ENCODE measurements around the gene ZBTB16. TPM values are rescaled to one million over a fixed set of nuclear protein-coding genes. Genes with fewer than 3 reads are reported as not detected.

The ZBTB16 gene
- total and polyA plus RNA-seq, 3 donors from 2014 or later = 11.4 to 88.5 (median 51.5) TPM

DNA sequence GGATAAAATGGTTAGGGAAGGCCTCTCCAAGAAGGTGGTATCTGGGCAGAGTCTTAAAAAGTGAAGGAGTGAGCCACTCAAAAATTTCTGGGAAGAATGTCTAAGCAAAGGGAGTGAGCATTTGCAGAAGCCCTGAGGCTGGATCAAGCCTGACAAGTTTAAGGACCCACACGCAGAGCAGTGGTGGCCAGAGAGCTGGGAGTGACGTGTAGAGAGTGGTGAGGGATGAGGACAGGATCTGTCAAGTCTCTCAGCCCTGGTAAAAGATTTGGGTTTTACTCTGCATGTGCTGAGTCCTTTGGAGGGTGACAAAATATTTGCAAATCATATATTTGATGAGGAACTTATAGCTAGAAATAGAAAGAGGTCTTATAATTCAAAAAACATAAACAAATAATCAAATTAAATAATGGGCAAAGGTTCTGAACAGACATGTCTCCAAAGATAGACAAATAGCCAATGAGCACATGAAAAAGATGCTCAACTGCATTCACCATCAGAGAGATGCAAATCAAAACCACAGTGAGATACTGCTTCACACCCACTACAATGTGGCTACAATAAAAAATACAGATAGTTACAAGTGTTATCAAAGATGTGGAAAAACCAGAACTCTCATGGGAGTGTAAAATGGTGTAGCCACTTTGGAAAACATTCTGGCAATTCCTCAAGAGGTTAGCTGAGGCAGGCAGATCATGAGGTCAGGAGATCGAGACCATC is 129.5 kb downstream of the ZBTB16 start:
- DNase-seq = no peak
- Histone ChIP-seq H3K27me3 (no peaks in the 10 kb centered on the region), H3K4me1 (peaks cover 3% of the 10 kb centered on the region), H3K9me3 (no peaks in the 10 kb centered on the region), H3K36me3 (ENCODE audit: low read depth, missing control alignments) (no peaks in the 10 kb centered on the region), H3K27ac (no peak overlapping the region), H3K4me3 (no peak overlapping the region)
- 95 to 96% methylated on average over 3 of the region's 3 CpGs for WGBS, 2 donors
- TF ChIP-seq, protein P1, sequence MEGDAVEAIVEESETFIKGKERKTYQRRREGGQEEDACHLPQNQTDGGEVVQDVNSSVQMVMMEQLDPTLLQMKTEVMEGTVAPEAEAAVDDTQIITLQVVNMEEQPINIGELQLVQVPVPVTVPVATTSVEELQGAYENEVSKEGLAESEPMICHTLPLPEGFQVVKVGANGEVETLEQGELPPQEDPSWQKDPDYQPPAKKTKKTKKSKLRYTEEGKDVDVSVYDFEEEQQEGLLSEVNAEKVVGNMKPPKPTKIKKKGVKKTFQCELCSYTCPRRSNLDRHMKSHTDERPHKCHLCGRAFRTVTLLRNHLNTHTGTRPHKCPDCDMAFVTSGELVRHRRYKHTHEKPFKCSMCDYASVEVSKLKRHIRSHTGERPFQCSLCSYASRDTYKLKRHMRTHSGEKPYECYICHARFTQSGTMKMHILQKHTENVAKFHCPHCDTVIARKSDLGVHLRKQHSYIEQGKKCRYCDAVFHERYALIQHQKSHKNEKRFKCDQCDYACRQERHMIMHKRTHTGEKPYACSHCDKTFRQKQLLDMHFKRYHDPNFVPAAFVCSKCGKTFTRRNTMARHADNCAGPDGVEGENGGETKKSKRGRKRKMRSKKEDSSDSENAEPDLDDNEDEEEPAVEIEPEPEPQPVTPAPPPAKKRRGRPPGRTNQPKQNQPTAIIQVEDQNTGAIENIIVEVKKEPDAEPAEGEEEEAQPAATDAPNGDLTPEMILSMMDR (IDR thresholded peaks at IDR 0.05) = no peak
- no peak for TF ChIP-seq POLR2A (IDR thresholded peaks at IDR 0.05)
- intact Hi-C loops (cut with DNase I; ENCODE audit: low total_unique reads) = no loop called here

DNA sequence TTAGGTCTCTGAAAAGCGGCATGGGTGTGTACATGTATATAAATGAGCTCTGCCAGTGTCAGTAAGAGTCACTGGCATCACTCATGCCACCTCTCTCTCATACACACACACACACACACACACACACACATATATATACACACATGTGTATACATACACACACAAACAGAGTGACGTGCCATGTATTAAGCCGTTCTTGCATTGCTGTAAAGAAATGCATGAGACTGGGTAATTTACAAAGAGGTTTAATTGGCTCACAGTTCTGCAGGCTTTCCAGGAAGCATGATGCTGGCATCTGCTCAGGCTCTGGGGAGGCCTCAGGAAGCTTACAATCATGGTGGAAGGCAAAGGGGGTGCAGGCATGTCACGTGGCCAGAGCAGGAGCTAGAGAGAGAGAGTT is 131.1 kb downstream of the ZBTB16 start:
- DNase-seq = no peak
- Histone ChIP-seq H3K27ac (no peak overlapping the region), H3K36me3 (ENCODE audit: low read depth, missing control alignments) (no peaks in the 10 kb centered on the region), H3K4me3 (no peak overlapping the region), H3K4me1 (peaks cover 12% of the 10 kb centered on the region), H3K9me3 (no peaks in the 10 kb centered on the region), H3K27me3 (no peaks in the 10 kb centered on the region)
- intact Hi-C loops (cut with DNase I; ENCODE audit: low total_unique reads) = no loop called here
- TF ChIP-seq, protein P1 (IDR thresholded peaks at IDR 0.05) = no peak
- no peak for TF ChIP-seq POLR2A (IDR thresholded peaks at IDR 0.05)
- WGBS, 2 donors = 90 to 97% methylated on average over 3 to 4 of the region's 4 CpGs

DNA sequence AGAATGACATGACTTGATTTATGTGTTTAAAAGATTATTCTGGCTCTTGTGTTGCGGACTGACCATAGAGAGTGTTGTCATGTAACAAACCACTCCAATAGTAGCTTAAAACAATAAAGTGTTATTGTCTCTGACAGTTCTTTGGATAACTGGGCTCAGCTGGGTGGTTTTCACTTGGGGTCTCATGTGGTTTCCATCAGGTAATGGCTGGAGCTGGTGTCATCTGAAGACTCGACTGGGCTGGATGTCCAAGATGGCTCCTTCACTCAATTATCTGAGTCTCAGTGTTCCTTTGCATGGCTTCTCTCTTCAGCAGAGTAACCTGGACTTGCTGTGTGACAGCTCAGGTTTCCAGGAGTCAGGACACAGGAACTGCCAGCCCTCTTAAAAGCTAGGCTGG is 132.4 kb downstream of the ZBTB16 start:
- TF ChIP-seq, protein P1 (IDR thresholded peaks at IDR 0.05) = no peak
- no peak for TF ChIP-seq POLR2A (IDR thresholded peaks at IDR 0.05)
- Histone ChIP-seq H3K4me1 (peaks cover 22% of the 10 kb centered on the region), H3K27ac (no peak overlapping the region), H3K27me3 (no peaks in the 10 kb centered on the region), H3K9me3 (no peaks in the 10 kb centered on the region), H3K36me3 (ENCODE audit: low read depth, missing control alignments) (no peaks in the 10 kb centered on the region), H3K4me3 (no peak overlapping the region)
- 44 to 83% methylated on average over 2 of the region's 2 CpGs for WGBS, 2 donors
- intact Hi-C loops (cut with DNase I; ENCODE audit: low total_unique reads) = no loop called here
- no peak for DNase-seq

DNA sequence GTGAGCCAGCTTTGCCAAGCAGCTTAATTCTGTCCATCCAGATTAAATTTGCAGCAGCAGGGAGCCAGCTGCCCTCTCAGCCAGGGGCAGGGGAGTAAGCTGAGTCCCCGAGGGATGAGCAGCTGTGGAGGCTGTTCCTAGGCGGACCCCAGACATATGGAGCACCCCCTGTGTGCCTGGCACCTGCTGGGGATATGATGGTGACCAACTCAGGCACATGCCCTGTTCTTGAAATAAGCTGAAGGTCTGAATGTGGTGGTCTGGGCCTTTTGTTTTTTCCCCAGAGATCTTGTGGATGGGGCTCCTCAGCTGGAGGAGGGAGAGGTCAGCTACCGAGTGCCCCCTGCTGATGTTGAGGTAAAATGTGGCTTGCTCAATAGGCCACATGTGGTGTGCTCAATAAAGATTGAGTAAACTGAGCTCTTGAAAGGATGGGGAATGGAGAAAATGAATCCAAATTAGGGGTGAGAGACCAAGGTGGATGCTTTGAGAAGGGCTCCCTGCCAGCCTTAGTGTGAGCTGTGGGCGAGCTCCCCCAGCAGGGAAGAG is 133.4 kb downstream of the ZBTB16 start:
- TF ChIP-seq, protein P1 (IDR thresholded peaks at IDR 0.05) = no peak
- no peak for TF ChIP-seq POLR2A (IDR thresholded peaks at IDR 0.05)
- peak overlapping the region in 1 of 2 donors; percentile 79 for H3K27ac ChIP-seq
- no peak for DNase-seq
- intact Hi-C loops (cut with DNase I; ENCODE audit: low total_unique reads) = no loop called here
- WGBS, 2 donors = 89 to 94% methylated on average over 4 of the region's 4 CpGs
- H3K9me3 ChIP-seq = no peaks in the 10 kb centered on the region
- peaks cover 32% of the 10 kb centered on the region for H3K4me1 ChIP-seq
- H3K4me3 ChIP-seq = no peak overlapping the region
- H3K27me3 ChIP-seq = no peaks in the 10 kb centered on the region
- H3K36me3 ChIP-seq (ENCODE audit: low read depth, missing control alignments) = no peaks in the 10 kb centered on the region

All from testis (tissue), 3 donors.